Measurements from ENCODE around the gene PPP2R2D.
"Not testable (repeated sequence)": the region's sequence is repeated elsewhere in the genome, so short reads cannot be mapped to it uniquely, and the experiment has no call there.

The PPP2R2D gene

DNA sequence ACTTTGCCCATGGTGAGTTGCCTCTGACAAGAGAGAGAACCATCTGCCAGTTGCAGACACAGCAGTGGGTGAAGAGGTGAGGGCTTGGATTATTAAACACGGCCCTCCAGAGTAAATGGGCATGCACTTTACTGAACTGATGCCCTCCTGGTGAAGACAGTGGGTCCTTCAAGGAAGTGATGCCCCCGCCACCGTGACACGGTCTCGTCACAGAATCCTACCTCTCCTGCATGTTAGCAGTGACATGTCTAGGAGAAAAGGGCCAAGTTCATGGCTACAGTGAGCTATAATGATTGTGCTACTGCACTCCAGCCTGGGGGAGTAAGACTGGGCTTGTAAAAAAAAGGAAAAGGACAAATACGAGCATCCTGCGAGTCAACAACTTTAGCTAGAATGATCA lies 78.5 kb downstream of the PPP2R2D start:
- no peak for DNase-seq

DNA sequence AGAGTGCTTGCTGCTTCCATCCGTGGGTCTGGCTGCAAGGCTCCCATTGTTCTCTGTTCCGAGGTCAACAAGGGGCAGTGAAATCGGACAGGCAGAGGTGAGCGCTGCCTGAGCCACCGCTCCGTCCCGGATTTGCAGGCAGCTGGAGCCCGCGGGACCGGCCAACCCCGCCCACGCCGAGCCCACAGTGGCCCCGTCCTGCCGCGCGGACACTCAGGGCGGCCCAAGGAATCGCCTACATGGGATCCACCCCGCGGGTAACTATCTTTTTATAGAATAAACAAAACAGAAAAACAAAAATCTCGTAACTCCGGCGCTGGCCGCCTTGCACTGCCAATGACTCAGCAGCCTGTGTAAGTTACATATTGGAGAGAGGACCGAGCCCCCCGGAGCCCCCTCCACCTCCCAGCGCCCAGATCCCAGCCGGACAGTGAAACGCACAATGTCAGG lies 79.0 kb downstream of the PPP2R2D start:
- DNase-seq: no peak

DNA sequence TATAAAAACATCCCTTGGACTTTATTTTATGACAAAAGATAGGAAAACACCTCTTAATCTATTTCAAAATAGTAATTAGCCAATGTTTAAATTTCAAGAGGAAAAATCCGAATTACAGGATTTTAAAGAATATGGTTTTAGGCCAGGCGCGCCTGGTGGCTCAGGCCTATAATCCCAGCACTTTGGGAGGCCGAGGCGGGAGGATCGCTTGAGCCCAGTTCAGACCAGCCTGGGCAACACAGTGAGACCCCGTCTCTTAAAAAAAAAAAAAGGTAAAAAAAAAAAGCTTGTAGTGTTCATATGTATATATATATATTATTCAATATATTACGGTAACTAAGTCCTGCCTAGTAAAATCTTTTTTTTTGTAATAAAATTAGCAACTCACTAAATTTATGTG lies 79.5 kb downstream of the PPP2R2D start:
- no peak for DNase-seq

DNA sequence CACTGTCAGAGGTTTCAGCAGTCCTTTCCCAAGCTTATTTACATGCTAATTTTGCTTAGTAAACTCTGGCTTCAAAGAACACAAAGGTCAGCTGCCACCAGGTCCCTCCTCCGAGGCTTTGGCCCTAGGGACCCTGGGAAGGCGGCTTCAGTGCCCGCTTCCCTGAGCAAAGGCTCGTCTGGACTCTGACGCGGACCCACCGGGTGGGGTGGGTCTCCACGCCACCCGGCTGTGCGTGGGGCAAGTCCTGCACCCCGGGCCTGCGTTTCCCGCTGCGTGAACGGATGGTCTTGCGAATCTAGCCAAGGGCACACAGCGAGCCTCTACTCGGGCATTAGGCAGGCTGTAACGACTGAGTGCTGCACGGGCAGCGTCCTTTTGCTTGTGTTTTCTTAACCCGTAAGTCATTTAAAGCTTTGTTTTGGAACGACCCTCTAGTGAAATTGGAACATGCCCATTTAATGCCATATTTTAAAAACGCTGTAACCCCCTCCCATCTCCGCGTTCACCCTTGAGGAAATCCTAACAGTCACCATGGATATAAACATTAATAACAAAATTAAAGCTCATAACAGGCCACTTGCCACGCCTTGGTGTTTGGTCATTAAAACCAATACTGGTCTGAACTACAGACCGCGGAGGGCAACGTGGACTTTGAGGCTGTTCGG lies 80.1 kb downstream of the PPP2R2D start:
- DNase-seq: no peak

DNA sequence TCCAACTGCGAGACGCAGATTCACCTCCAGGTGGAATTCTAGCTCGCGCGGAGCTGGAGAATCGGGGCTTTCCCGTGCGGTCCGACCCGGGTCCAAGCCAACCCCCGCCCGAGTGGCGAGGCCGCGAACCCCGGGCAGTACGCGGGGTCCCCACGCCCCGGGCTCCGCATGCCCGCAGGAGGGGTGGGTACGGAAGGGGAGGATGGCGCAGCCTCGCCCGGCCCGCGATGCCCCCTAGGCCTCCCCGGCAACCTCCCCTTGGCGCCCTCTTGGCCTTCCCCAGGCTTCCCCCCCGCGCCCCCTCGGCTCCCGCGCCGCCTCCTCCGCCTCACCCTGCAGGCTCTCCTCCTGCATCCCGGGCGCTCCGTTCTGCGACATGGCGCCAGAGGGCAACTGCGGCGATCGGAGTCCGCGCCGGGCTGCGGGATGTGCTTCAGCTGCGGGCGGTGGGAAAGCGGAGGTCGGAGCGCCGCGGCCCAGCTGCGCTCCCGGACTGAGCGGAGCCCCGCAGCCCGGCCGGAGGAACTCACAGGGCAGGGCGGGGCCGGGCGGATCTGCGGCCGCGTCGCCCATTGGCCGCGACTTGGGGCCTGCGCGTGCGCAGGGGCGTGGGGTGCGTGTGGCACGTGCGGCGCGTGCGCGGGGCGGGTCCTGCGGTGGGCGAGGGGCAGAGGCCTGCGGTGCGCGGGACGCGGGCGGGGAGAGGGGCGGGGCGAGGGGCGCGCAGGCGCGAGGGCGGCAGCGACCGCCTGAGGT lies 80.8 kb downstream of the PPP2R2D start, which contains the start of gene BNIP3:
TSS of gene BNIP3 (minus strand) at position 495 of the 756 bp plus-strand sequence. CDS start at position 378, 117 bp downstream.
- peak; percentile 80 to 83 for DNase-seq

- DNase-seq: no peak
Measured at GRCh38 chr10:131982185-131982756, 81.5 kb downstream of the PPP2R2D start.

GRCh38 chr10:131982796-131983195 lies 82.0 kb downstream of the PPP2R2D start:
- no peak for DNase-seq

DNA sequence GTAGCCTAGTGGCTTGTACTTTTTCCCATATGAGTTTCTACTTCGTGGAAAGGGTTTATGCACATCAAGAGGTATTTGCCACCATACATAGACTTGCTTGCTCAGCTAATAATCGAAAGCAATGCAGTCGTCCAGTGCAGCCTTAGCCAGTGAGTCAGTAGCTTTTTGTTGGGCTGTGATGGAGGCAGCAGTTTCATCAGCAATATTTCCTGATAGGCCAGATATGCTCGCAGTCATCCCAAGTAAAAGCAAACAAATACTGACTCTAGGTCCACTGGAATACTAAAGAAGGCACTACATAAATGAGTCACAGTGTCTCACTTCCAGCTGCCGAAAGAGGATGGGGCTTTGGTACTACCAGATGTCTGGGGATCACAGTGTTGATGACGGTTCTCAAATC lies 83.0 kb downstream of the PPP2R2D start:
- no peak for DNase-seq

DNA sequence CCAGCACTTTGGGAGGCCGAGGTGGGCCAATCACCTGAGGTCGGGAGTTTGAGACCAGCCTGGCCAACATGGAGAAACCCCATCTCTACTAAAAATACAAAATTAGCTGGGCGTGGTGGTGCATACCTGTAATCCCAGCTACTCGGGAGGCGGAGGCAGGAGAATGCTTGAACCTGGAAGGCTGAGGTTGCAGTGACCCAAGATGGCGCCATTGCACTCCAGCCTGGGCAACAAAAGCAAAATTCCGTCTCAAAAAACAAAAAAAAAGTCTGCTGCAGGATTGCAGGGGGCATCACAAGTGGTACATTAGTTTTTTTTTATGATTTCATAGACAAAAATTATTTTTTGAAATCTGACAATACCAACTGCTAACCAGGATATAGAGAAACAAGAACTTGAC lies 86.0 kb downstream of the PPP2R2D start:
- not testable (repeated sequence) for DNase-seq

DNA sequence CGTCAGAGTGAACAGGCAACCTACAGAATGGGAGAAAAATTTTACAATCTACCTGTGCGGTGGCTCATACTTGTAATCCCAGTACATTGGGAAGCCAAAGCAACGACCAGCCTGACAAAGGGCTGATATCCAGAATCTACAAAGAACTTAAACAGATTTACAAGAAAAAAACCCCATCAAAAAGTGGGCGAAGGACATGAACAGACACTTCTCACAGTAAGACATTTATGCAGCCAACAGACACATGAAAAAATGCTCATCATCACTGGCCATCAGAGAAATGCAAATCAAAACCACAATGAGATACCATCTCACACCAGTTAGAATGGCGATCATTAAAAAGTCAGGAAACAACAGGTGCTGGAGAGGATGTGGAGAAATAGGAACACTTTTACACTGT lies 86.5 kb downstream of the PPP2R2D start:
- not testable (repeated sequence) for DNase-seq

DNA sequence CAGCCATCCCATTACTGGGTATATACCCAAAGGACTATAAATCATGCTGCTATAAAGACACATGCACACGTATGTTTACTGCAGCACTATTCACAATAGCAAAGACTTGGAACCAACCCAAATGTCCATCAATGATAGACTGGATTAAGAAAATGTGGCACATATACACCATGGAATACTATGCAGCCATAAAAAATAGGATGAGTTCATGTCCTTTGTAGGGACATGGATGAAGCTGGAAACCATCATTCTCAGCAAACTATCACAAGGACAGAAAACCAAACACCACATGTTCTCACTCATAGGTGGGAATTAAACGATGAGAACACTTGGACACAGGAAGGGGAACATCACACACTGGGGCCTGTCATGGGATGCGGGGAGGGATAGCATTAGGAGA lies 87.0 kb downstream of the PPP2R2D start:
- not testable (repeated sequence) for DNase-seq

DNA sequence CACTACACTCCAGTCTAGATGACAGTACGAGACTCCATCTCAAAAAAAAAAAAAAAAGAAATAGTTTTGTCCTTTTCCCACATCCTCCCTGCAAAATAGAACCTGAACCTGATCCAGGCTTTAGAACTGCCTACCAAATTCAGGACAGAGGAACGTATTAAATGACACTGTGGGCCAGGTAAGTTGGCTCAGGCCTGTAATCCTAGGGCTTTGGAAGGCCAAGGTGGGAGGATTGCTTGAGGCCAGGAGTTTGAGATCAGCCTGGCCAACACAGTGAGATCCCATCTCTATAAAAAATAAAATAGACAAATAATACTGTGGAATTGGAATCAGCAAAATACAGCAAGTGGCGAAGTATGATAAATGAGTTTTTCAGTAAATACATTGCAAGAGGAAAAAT lies 90.9 kb downstream of the PPP2R2D start:
- DNase-seq: no peak

DNA sequence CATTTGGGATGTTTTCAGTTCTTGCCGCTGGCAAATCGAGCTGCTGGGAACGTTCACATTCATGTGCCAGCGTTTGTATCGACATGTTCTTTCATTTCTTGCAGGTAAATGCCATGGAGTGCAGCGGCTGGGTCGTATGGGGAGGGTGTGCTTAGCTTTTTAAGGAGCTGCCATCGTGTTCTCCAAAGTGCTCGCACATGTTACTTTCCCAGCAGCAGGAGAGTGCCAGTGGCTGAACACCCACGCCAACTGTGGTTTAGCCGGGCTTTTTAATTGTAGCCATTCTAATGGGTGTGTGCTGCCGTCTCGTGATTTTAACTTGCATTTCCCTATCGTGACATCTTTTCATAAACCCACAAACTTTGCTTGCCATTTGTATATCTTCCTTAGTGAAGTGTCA lies 92.5 kb downstream of the PPP2R2D start:
- no peak for DNase-seq

DNA sequence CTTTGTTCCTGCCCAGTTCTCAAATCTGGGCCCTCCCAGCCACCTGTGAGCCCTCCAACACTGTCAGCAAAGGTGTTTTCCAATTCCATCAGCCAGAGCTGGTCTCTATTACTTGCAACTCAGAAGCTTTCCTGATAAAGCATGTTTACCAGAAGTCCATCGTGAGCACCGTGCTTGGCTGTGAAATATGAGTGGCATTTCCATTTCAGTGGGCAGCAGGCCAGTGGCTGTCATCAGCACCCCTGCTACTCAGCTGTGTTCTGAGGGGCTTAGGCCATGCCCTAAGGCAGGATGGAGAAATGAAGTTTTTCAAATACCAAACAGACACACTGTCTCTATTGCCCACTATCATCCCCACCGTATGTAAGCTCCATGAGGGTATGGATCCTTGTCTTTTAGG lies 93.6 kb downstream of the PPP2R2D start:
- no peak for DNase-seq

GRCh38 chr10:131996466-131997365 lies 95.9 kb downstream of the PPP2R2D start:
- no peak for DNase-seq

DNA sequence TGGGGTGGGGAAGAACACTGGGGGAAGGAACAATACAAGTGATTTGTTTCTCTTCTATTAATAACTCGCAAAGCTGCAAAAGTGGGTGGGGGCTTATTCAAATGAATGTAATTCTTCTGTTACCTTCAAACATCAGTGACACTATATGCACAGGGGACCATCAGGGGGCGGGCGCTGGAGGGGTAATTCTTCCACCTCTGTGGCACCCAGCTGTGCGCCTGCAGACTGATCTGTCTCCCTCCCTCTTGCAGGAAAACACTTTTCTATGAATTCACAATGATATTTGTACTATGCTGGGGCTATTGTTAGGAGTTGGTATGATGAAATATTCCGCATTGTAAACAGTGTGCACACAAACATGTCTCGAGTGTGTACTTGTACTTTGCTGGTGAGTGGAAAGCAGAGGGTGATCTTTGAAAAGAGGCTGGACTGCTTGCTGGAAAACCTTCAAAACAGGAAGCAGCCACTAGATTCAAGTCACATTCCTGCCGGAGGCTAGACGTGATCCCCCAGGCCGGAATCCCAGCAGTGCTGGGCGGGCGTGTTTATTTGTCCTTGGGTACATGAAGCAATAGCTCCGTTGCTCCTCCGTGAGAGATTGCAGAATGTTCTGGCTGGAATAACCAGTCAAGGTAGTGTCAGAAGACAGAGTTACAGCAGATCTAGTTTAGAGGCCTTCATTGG lies 96.7 kb downstream of the PPP2R2D start:
- DNase-seq: no peak

- no peak for DNase-seq
Measured at GRCh38 chr10:131998050-131998844, 97.4 kb downstream of the PPP2R2D start.

DNA sequence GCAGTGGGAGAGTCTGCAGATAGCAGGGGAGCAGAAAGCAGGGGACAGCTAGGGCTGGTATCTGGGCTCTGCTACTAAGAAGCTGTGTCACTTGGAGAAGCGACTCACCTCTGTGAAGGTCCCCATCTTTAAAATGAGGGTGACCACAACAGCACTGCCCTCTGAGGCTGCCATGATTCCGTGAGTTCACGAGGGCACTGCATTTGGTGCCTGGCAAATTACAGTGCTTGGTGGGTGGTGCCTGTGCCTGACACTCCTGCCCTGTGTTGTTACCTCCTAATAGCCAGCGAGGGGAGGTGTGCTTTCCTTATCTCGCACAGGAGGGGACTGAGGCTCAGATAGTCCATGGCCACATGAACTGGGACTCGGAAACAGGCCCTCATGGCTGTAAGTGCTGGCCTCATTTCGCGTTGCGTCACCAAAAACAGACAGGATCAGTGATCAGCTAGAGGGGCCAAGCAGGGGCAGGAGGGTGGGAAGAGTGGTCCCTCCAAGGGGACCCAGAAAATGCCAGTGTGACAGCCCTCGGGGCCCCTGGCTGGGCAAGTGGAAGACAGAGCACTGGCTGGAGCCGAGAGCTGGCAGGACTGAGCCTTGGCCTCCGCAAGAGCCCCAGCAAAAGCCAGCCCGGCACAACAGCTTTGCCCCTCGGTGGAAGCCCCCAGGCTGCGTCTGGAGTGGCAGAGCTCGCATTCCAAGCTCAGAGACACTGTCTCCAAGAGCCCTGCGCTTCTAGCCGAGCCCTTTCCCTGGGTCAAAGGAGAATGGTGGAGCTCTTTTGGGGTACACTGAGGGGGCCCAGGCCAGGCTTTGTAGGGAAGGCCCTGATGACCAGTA lies 98.3 kb downstream of the PPP2R2D start:
- DNase-seq: no peak

- no peak for DNase-seq
Measured at GRCh38 chr10:132001238-132001972, 100.6 kb downstream of the PPP2R2D start.

DNA sequence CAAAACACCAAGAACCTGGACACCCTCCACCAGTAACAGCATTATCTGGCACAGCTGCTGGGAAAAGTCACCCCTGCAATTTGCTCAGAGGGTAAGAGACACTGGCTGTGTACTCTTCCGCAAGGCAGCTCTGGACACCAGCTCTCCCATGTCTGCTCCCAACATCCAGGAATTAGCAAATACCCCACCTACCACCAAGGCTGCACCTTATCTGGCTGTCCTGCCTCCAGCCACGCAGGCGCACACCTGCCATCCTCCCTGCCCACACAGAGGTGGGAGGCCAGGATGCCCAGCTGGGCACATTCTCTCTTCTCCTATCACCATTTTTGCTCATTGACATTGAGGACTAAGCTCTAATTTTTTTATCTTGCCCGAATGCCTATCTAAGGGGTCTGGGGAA lies 101.2 kb downstream of the PPP2R2D start:
- DNase-seq: no peak
